Sigmoid colon (tissue), 7 donors: ENCODE data around the gene ZDHHC1. TPM values are rescaled to one million over a fixed set of nuclear protein-coding genes. Genes with fewer than 3 reads are reported as not detected.

ENCODE experiments used
- DNase-seq: peaks from one replicate; pipeline ENCODE4 v3.0.0-alpha.2; 2019
- H3K27ac ChIP-seq, 4 donors: fragments of 200-600 bp; sonication (generic); one replicate each; pipeline ENCODE4 v1.5.1; 2016 to 2019; ENCODE audit warnings: mild to moderate bottlenecking in 1 of 4
- H3K27me3 ChIP-seq, 3 donors: fragments of 200-600 bp; sonication (generic); one replicate each; pipeline ENCODE4 v1.5.1; 2019; ENCODE audit warnings: mild to moderate bottlenecking in 1 of 3
- H3K36me3 ChIP-seq, 4 donors: fragments of 200-600 bp; sonication (generic); one replicate each; pipeline ENCODE4 v1.5.1; 2016 to 2019
- H3K4me1 ChIP-seq, 4 donors: fragments of 200-600 bp; sonication (generic); one replicate each; pipeline ENCODE4 v1.5.1; 2017 to 2019
- H3K4me3 ChIP-seq, 4 donors: fragments of 200-600 bp; sonication (generic); one replicate each; pipeline ENCODE4 v1.5.1; 2017 to 2019; ENCODE audit warnings: mild to moderate bottlenecking in 2 of 4, moderate library complexity in 1 of 4
- H3K9me3 ChIP-seq, 4 donors: fragments of 200-600 bp in 3 of 4; sonication (generic) in 3 of 4; one replicate each; pipeline versions ENCODE4 v1.5.1 to v1.6.1; 2013 to 2019
- EP300 ChIP-seq, 4 donors: sonication (generic); formaldehyde crosslinking; IDR thresholded peaks; one replicate each; pipeline ENCODE4 v1.6.1; 2017; ENCODE audit warnings: antibody characterized with exemption in 4 of 4
- POLR2A ChIP-seq, 2 donors: fragments of 450-650 bp; IDR thresholded peaks; one replicate each; pipeline ENCODE4 v1.6.1; 2016; ENCODE audit warnings: antibody characterized with exemption in 2 of 2, mild to moderate bottlenecking in 2 of 2, moderate library complexity in 2 of 2
- POLR2AphosphoS5 ChIP-seq, 4 donors: sonication (generic); formaldehyde crosslinking; IDR thresholded peaks; one replicate each; pipeline ENCODE4 v1.6.1; 2017; ENCODE audit warnings: antibody characterized with exemption in 4 of 4
- WGBS, 2 donors: extraction: QIAGEN DNeasy Blood & Tissue Kit; methylation state at CpG; one replicate each; pipeline ENCODE4 v1.1.7; 2013; 5-methylcytosine and 5-hydroxymethylcytosine counted together
- intact Hi-C: fragments of 100-400 bp; cut with DNase I; formaldehyde crosslinking; loops from one replicate; pipeline ENCODE4 v1.15.1; 2023
- polyA plus RNA-seq, 3 donors: library from polyadenylated mRNA; stranded (reverse); fragments of 200-250 nt; gene quantifications; one replicate each; pipeline ENCODE4 v1.2.3, GENCODE V29; 2013
- total RNA-seq, 4 donors: library from RNA; depleted of rRNA; stranded (reverse); fragments of >200 nt; gene quantifications; one replicate each; pipeline ENCODE4 v1.1.0, GENCODE V29; 2016
- TF ChIP-seq, protein P1 (sequence below), 4 experiments: fragments of 450-650 bp in 3 of 4; fragments of 200-600 bp in 1 of 4; IDR thresholded peaks; one replicate each; pipeline ENCODE4 v1.5.1; 2016 to 2019; ENCODE audit warnings: antibody characterized with exemption in 4 of 4, mild to moderate bottlenecking in 3 of 4, moderate library complexity in 2 of 4
- donor health status: healthy with polysubstance abuse.
- donor health status: Bipolar disorder and iron deficiency.
- donor health status: healthy.

Gene ZDHHC1
- total and polyA plus RNA-seq, 7 donors: 4.2 to 18.3 (median 12.7) TPM

- peak overlapping the region in 2 of 4 donors; percentile 12 to 38 for H3K27ac ChIP-seq
- intact Hi-C loops: no loop called here
- DNase-seq: no peak
- no peaks in the 10 kb centered on the region for H3K9me3 ChIP-seq
- H3K4me1 ChIP-seq: peaks cover 0 to 61% (median 47%) of the 10 kb centered on the region in 4 donors
- TF ChIP-seq POLR2AphosphoS5 (IDR thresholded peaks at IDR 0.05) (no peak), POLR2A (IDR thresholded peaks at IDR 0.05) (no peak)
- H3K36me3 ChIP-seq: peaks cover 9 to 46% (median 23%) of the 10 kb centered on the region in 4 donors
- H3K27me3 ChIP-seq: no peaks in the 10 kb centered on the region
- no peak overlapping the region for H3K4me3 ChIP-seq
- WGBS, 2 donors: 78 to 91% methylated on average over 3 of the region's 3 CpGs
These were observed 33.5 kb upstream of the ZDHHC1 start for GRCh38 chr16:67449739-67450138.

DNA sequence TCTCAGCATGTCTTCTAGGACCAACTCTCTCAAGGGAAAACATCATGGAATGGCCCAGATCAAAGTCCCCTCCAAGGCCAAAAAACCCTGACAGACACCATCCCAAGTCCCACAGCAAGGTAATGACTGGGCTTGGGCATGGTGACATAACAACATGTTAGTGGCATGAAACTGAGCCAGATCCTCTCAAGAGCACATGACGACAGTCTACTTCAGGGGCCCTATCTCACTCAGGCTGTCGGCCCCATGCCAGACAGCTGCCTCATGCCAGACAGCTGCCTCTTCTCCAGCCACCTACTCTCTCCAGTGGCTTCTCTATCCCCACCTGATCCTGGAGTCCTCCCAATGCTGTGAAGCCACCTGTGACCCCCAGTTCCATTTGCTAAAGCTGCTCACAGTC is 33.1 kb upstream of the ZDHHC1 start:
- DNase-seq: no peak
- Histone ChIP-seq H3K4me1 (peaks cover 0 to 65% (median 51%) of the 10 kb centered on the region in 4 donors), H3K36me3 (peaks cover 9 to 46% (median 23%) of the 10 kb centered on the region in 4 donors), H3K9me3 (no peaks in the 10 kb centered on the region), H3K4me3 (no peak overlapping the region), H3K27ac (peak overlapping the region in 2 of 4 donors; percentile 12 to 38), H3K27me3 (no peaks in the 10 kb centered on the region)
- 37 to 80% methylated on average over 2 of the region's 2 CpGs for WGBS, 2 donors
- intact Hi-C loops: no loop called here
- no peak for TF ChIP-seq POLR2A (IDR thresholded peaks at IDR 0.05)
- no peak for TF ChIP-seq EP300 (IDR thresholded peaks at IDR 0.05)
- TF ChIP-seq POLR2AphosphoS5 (IDR thresholded peaks at IDR 0.05): no peak

- no peak for DNase-seq
- Histone ChIP-seq H3K27ac (peak overlapping the region in 1 of 4 donors; percentile 25), H3K27me3 (no peaks in the 10 kb centered on the region), H3K36me3 (peaks cover 9 to 46% (median 22%) of the 10 kb centered on the region in 4 donors), H3K4me3 (no peak overlapping the region), H3K4me1 (peaks cover 0 to 73% (median 59%) of the 10 kb centered on the region in 4 donors), H3K9me3 (no peaks in the 10 kb centered on the region)
- WGBS, 2 donors: 19 to 81% methylated on average over 5 of the region's 5 CpGs
- intact Hi-C loops: no loop called here
- TF ChIP-seq POLR2A (IDR thresholded peaks at IDR 0.05): peak in 1 of 2 donors; percentile 21
- TF ChIP-seq POLR2AphosphoS5 (IDR thresholded peaks at IDR 0.05): no peak
These were observed 32.3 kb upstream of the ZDHHC1 start for GRCh38 chr16:67448580-67448979.

DNA sequence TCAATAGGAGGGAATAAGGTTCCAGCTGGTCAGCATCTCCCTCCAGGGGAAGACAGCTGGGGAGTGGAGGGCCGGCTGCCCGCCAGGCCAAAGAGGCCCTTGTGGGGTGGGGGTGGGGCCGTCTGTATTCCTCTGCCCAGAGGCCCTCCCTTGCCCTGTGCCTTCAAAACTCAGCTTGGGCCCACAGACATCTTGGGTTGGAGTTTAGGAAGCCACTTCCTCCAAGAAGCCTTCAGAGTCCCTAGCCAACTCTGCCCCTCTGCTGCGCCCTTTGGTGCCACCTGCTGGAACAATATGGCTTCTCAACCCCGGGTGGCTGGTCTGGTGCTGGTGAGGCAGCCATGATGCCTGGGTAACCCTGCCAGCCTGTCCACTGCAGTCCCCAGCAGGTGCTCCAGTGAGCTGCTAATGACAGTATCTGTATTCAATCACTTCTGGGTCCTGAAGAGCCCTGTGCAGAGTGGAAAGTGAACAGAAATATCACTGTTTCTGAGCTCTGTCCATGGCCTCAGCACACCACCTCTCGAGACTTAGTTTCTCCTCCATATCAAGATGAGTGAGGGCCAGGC is 31.3 kb upstream of the ZDHHC1 start:
- Histone ChIP-seq H3K4me1 (peaks cover 0 to 82% (median 68%) of the 10 kb centered on the region in 4 donors), H3K27ac (peak overlapping the region in 3 of 4 donors; percentile 50 to 78 (median 53)), H3K4me3 (no peak overlapping the region), H3K36me3 (peaks cover 9 to 36% (median 15%) of the 10 kb centered on the region in 4 donors), H3K27me3 (no peaks in the 10 kb centered on the region), H3K9me3 (no peaks in the 10 kb centered on the region)
- 65 to 75% methylated on average over 6 of the region's 6 CpGs for WGBS, 2 donors
- intact Hi-C loops: no loop called here
- peak; percentile 79 for DNase-seq
- TF ChIP-seq, protein P1, sequence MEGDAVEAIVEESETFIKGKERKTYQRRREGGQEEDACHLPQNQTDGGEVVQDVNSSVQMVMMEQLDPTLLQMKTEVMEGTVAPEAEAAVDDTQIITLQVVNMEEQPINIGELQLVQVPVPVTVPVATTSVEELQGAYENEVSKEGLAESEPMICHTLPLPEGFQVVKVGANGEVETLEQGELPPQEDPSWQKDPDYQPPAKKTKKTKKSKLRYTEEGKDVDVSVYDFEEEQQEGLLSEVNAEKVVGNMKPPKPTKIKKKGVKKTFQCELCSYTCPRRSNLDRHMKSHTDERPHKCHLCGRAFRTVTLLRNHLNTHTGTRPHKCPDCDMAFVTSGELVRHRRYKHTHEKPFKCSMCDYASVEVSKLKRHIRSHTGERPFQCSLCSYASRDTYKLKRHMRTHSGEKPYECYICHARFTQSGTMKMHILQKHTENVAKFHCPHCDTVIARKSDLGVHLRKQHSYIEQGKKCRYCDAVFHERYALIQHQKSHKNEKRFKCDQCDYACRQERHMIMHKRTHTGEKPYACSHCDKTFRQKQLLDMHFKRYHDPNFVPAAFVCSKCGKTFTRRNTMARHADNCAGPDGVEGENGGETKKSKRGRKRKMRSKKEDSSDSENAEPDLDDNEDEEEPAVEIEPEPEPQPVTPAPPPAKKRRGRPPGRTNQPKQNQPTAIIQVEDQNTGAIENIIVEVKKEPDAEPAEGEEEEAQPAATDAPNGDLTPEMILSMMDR (IDR thresholded peaks at IDR 0.05): peak in 3 of 4 experiments; percentile 17 to 29 (median 23)
- no peak for TF ChIP-seq POLR2A (IDR thresholded peaks at IDR 0.05)
- peak in 1 of 4 donors; percentile 56 for TF ChIP-seq POLR2AphosphoS5 (IDR thresholded peaks at IDR 0.05)

DNA sequence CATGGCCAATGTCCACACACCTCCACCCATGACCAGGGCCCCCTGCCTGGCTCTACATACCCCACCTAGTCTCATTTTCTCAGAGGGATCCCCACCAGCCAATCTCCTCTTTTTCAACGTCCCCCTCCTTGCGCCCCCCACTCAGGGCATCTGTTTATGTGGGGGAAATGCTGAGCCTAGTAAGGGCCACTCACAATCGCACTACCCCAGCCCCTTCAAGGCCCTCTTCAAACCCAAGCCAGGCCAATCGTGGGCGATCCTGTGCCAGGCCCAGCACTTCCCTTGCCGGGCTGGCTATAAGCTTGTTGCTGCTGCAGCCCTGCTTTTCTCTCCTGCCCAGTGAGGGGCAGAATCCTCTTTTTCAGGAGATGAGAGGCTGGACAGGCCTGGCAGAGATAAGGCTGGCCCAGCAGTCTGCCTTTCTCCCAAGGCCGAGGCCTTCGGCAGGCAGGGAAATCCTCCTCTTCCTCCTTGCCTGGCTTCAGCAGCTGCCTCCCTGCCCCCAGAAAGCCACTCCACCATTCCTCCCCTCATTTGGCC is 30.8 kb upstream of the ZDHHC1 start:
- WGBS, 2 donors: 84 to 85% methylated on average over 8 of the region's 8 CpGs

DNA sequence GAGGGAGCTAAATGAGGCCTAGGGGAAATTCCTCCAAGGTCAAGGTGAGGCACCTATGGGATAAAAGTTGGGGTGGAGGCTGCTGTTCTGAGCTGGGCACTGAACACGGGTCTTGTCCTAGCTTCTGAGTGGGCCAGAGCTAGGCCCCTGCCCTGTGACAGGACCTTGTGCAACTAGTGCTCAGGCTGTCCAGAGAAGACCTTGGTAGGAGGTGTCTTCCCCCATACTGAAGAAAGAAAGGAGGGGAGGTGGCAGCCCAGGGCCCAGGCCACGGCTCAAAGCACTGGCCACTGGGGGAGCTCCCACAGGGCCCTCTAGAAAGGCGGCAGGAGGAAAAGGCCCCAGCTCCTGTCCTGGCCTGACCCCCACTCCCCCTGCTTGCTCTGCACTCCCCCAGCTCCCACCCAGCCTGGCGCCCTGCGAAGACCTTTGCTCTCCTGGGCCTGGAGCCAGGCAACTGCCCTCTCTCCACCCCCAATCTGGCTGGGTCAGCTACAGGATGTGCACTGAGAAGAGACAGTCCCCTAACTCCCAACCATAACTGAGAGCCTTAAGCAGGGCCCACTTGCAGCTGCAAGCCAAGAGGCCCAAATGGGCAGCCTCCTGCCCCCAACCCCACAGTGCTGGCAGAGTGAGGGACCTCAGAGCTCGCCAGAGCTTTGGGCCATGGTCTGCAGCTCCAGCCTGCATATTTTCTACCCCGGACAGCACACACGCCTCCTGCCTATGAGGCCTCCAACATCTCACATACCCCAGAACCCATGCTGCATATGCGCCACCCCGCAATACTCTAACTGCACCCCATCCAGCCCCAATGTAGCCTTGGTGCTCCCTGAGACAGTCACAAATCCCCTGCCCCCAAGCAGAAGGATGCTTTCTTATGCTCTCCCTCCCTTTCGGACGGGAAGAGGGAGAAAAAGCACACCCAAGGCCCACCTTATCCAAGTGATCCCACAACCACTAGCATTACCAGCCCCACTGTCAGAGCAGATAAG is 29.9 kb upstream of the ZDHHC1 start:
- H3K36me3 ChIP-seq: peaks cover 3 to 29% (median 8%) of the 10 kb centered on the region in 4 donors
- H3K4me3 ChIP-seq: no peak overlapping the region
- intact Hi-C loops: no loop called here
- H3K27ac ChIP-seq: peak overlapping the region; percentile 14 to 78 (median 52)
- H3K9me3 ChIP-seq: no peaks in the 10 kb centered on the region
- no peak for DNase-seq
- no peaks in the 10 kb centered on the region for H3K27me3 ChIP-seq
- peaks cover 0 to 91% (median 76%) of the 10 kb centered on the region in 4 donors for H3K4me1 ChIP-seq
- 59 to 73% methylated on average over 12 of the region's 12 CpGs for WGBS, 2 donors
- TF ChIP-seq, protein P1 (IDR thresholded peaks at IDR 0.05): no peak
- no peak for TF ChIP-seq POLR2AphosphoS5 (IDR thresholded peaks at IDR 0.05)
- no peak for TF ChIP-seq POLR2A (IDR thresholded peaks at IDR 0.05)
- TF ChIP-seq EP300 (IDR thresholded peaks at IDR 0.05): no peak

More for the DNA sequence above, 30.8 kb upstream of the ZDHHC1 start:
- TF ChIP-seq POLR2AphosphoS5 (IDR thresholded peaks at IDR 0.05) (no peak), EP300 (IDR thresholded peaks at IDR 0.05) (no peak)
- no peak for DNase-seq
- Histone ChIP-seq H3K4me3 (no peak overlapping the region), H3K4me1 (peaks cover 0 to 88% (median 72%) of the 10 kb centered on the region in 4 donors), H3K36me3 (peaks cover 9 to 31% (median 12%) of the 10 kb centered on the region in 4 donors), H3K27me3 (no peaks in the 10 kb centered on the region), H3K9me3 (no peaks in the 10 kb centered on the region), H3K27ac (peak overlapping the region; percentile 14 to 78 (median 52))
- intact Hi-C loops: no loop called here
